Measurements from ENCODE around the gene NPIPB9. TPM values are rescaled to one million over a fixed set of nuclear protein-coding genes. Genes with fewer than 3 reads are reported as not detected.
"Not testable (repeated sequence)": the region's sequence is repeated elsewhere in the genome, so short reads cannot be mapped to it uniquely, and the experiment has no call there.

The NPIPB9 gene
- total RNA-seq, 2 donors from 2014 or later = 3.3 to 4.8 TPM

DNA sequence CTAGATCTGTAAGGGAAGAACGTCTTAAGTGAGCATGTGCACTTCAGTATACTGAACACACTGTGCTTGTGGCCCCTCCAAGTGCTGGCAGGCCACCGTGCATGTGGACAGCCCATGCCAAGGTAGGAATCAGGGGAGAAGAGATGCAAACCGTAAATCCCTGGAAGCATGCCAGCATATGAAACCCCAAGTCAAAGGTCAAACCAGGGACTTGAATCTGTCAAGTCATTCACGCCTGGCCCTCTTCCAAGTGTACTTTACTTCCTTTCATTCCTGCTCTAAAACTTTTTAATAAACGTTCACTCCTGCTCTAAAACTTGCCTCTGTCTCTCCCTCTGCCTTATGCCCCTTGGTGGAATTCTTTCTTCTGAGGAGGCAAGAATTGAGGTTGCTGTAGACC lies 68.4 kb downstream of the NPIPB9 start:
- Mint-ChIP-seq H3K4me3 (no peak overlapping the region), H3K36me3 (ENCODE audit: low read depth) (peaks cover 8% of the 10 kb centered on the region), H3K9me3 (peaks cover 5% of the 10 kb centered on the region), H3K27me3 (ENCODE audit: insufficient read depth) (no peaks in the 10 kb centered on the region), H3K4me1 (peaks cover 16% of the 10 kb centered on the region), H3K27ac (no peak overlapping the region)
- no peak overlapping the region for H3K9ac ChIP-seq (ENCODE audit: extremely low read depth, low read length, poor library complexity, severe bottlenecking)
- TF ChIP-seq, protein P1, sequence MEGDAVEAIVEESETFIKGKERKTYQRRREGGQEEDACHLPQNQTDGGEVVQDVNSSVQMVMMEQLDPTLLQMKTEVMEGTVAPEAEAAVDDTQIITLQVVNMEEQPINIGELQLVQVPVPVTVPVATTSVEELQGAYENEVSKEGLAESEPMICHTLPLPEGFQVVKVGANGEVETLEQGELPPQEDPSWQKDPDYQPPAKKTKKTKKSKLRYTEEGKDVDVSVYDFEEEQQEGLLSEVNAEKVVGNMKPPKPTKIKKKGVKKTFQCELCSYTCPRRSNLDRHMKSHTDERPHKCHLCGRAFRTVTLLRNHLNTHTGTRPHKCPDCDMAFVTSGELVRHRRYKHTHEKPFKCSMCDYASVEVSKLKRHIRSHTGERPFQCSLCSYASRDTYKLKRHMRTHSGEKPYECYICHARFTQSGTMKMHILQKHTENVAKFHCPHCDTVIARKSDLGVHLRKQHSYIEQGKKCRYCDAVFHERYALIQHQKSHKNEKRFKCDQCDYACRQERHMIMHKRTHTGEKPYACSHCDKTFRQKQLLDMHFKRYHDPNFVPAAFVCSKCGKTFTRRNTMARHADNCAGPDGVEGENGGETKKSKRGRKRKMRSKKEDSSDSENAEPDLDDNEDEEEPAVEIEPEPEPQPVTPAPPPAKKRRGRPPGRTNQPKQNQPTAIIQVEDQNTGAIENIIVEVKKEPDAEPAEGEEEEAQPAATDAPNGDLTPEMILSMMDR (conservative IDR thresholded peaks at IDR 0.05) = no peak
- DNase-seq = no peak
- no peak overlapping the region for H3K27ac ChIP-seq (ENCODE audit: low read depth, low read length)
- no peaks in the 10 kb centered on the region for H3K27me3 ChIP-seq (ENCODE audit: control insufficient read depth, insufficient read depth, low read length, poor library complexity, severe bottlenecking)
- no peaks in the 10 kb centered on the region for H3K9me3 ChIP-seq (ENCODE audit: control insufficient read depth, low read length)
- peaks cover 10% of the 10 kb centered on the region for H3K36me3 ChIP-seq (ENCODE audit: control insufficient read depth, insufficient read depth, low read length)
- no peaks in the 10 kb centered on the region for H3K4me1 ChIP-seq (ENCODE audit: control insufficient read depth, insufficient read depth, low read length)
- H3K4me3 ChIP-seq (ENCODE audit: low read length) = no peak overlapping the region
- WGBS, 2 experiments (ENCODE audit: insufficient coverage in 1 of 2, insufficient read length in 1 of 2) = 91 to 97% methylated on average over 5 of the region's 5 CpGs

DNA sequence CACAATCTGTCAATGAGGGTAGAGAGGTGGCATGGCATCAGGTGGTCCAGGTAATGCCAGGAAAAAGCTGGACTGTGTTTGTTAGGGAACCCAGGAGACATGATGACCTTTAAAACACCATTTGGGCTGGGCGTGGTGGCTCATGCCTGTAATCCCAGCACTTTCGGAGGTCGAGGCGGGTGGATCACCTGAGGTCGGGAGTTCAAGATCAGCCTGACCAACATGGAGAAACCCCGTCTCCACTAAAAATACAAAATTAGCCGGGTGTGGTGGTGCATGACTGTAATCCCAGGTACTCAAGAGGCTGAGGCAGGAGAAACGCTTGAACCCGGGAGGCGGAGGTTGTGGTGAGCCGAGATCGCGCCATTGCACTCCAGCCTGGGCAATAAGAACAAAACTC lies 69.0 kb downstream of the NPIPB9 start:
- not testable (repeated sequence) for H3K9ac ChIP-seq (ENCODE audit: extremely low read depth, low read length, poor library complexity, severe bottlenecking); H3K4me1 ChIP-seq (ENCODE audit: control insufficient read depth, insufficient read depth, low read length); H3K27me3 ChIP-seq (ENCODE audit: control insufficient read depth, insufficient read depth, low read length, poor library complexity, severe bottlenecking); H3K27ac ChIP-seq (ENCODE audit: low read depth, low read length); H3K9me3 ChIP-seq (ENCODE audit: control insufficient read depth, low read length); H3K27ac Mint-ChIP-seq; DNase-seq; H3K27me3 Mint-ChIP-seq (ENCODE audit: insufficient read depth); H3K4me3 Mint-ChIP-seq; H3K4me3 ChIP-seq (ENCODE audit: low read length); H3K9me3 Mint-ChIP-seq
- Mint-ChIP-seq H3K4me1 (peaks cover 21% of the 10 kb centered on the region), H3K36me3 (ENCODE audit: low read depth) (peaks cover 13% of the 10 kb centered on the region)
- H3K36me3 ChIP-seq (ENCODE audit: control insufficient read depth, insufficient read depth, low read length) = peaks cover 16% of the 10 kb centered on the region
- 94 to 95% methylated on average over 9 to 13 of the region's 13 CpGs for WGBS, 2 experiments (ENCODE audit: insufficient coverage in 1 of 2, insufficient read length in 1 of 2)

DNA sequence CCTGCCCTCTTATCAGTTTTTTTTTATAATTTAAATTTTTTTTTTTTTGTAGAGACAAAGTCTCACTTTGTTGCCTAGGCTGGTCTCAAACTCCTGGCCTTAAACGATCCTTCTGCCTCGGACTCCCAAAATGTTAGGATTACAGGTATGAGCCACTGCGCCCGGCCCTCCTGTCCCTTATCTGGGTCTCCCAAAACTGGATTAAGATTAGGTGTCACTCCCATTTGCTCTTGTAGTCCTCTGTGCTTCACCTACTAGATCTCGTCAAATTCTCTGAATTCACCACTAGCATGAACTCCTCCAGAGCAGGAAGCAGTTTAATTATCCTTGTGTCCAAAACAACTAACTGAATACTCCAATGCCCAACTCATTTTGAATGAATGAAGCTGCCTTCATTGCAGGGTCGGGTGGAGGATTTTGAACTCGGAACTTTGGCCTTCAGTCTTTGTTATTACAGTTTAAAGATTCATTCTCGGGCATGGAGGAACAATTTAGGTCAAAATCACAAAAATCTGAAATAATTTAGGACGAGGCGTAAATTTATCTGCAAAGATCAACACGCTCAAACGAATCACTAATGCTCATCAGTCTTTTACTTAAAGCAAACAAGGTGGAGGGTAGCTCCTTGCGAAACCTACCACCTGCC lies 70.4 kb downstream of the NPIPB9 start:
- peaks cover 26% of the 10 kb centered on the region for H3K36me3 Mint-ChIP-seq (ENCODE audit: low read depth)
- no peaks in the 10 kb centered on the region for H3K27me3 ChIP-seq (ENCODE audit: control insufficient read depth, insufficient read depth, low read length, poor library complexity, severe bottlenecking)
- H3K4me1 ChIP-seq (ENCODE audit: control insufficient read depth, insufficient read depth, low read length) = no peaks in the 10 kb centered on the region
- peak overlapping the region; percentile 90 for H3K4me3 ChIP-seq (ENCODE audit: low read length)
- WGBS, 2 experiments (ENCODE audit: insufficient coverage in 1 of 2, insufficient read length in 1 of 2) = 41 to 47% methylated on average over 11 to 13 of the region's 13 CpGs
- peaks cover 30% of the 10 kb centered on the region for H3K36me3 ChIP-seq (ENCODE audit: control insufficient read depth, insufficient read depth, low read length)
- TF ChIP-seq, protein P1 (conservative IDR thresholded peaks at IDR 0.05) = no peak
- peak overlapping the region; percentile 78 for H3K9ac ChIP-seq (ENCODE audit: extremely low read depth, low read length, poor library complexity, severe bottlenecking)
- H3K9me3 ChIP-seq (ENCODE audit: control insufficient read depth, low read length) = no peaks in the 10 kb centered on the region
- no peaks in the 10 kb centered on the region for H3K9me3 Mint-ChIP-seq
- H3K4me1 Mint-ChIP-seq = peaks cover 29% of the 10 kb centered on the region
- peak overlapping the region; percentile 82 for H3K27ac Mint-ChIP-seq
- H3K27ac ChIP-seq (ENCODE audit: low read depth, low read length) = peak overlapping the region; percentile 95
- peak overlapping the region; percentile 90 for H3K4me3 Mint-ChIP-seq
- H3K27me3 Mint-ChIP-seq (ENCODE audit: insufficient read depth) = no peaks in the 10 kb centered on the region
- DNase-seq = peak; percentile 48

Small RNA genes within 50 kb of the gene (microRNA-seq; reads per million reads assigned to microRNA genes)
- gene MIR6862-2 (ENCODE audit: borderline microRNAs expressed) = not detected

Other genes with a start within 250 kb of the NPIPB9 start
- gene IL27, start 245.0 kb upstream of the NPIPB9 start, total RNA-seq = not detected
- gene NUPR1, start 212.8 kb upstream of the NPIPB9 start, total RNA-seq = not detected
- 10 to 100 TPM; 16.5 to 18.9 TPM for gene SGF29, start 197.9 kb upstream of the NPIPB9 start, total RNA-seq
- gene SULT1A2, start 154.7 kb upstream of the NPIPB9 start, total RNA-seq = 1 to 10 TPM in 1 of 2 donors, under 1 TPM in 1; 0.29 to 1.9 TPM
- 1 to 10 TPM; 4.3 to 7.2 TPM for gene SULT1A1, start 141.7 kb upstream of the NPIPB9 start, total RNA-seq
- gene NPIPB8, start 113.7 kb upstream of the NPIPB9 start, total RNA-seq = under 1 TPM in 1 of 2 donors, not detected in 1; 0.35 TPM
- gene EIF3C, start 40.3 kb upstream of the NPIPB9 start, total RNA-seq = 100 to 1,000 TPM; 697 to 784 TPM
- 100 to 1,000 TPM; 242 to 264 TPM for gene ATXN2L, start 71.2 kb downstream of the NPIPB9 start, total RNA-seq
- gene TUFM, start 94.6 kb downstream of the NPIPB9 start, total RNA-seq = 100 to 1,000 TPM; 158 to 165 TPM
- gene SH2B1, start 112.1 kb downstream of the NPIPB9 start, total RNA-seq = 10 to 100 TPM; 56.5 to 63.4 TPM
- gene ATP2A1, start 126.7 kb downstream of the NPIPB9 start, total RNA-seq = 1 to 10 TPM; 4.7 to 7.7 TPM
- gene RABEP2, start 173.5 kb downstream of the NPIPB9 start, total RNA-seq = 10 to 100 TPM; 16.1 to 19.2 TPM
- gene CD19, start 180.2 kb downstream of the NPIPB9 start, total RNA-seq = not detected
- gene NFATC2IP, start 199.2 kb downstream of the NPIPB9 start, total RNA-seq = 10 to 100 TPM; 63.7 to 65.4 TPM
- 10 to 100 TPM; 54.9 to 55.2 TPM for gene SPNS1, start 223.0 kb downstream of the NPIPB9 start, total RNA-seq
- gene LAT, start 233.3 kb downstream of the NPIPB9 start, total RNA-seq = 1 to 10 TPM; 4.5 to 6.1 TPM

Measured in endodermal cell (in vitro differentiated cells).